Gastroesophageal sphincter (tissue), 3 donors: Measurements from ENCODE around the gene C14orf180.

ENCODE experiments used
- EP300 ChIP-seq: sonication (generic); formaldehyde crosslinking; IDR thresholded peaks from one replicate; pipeline ENCODE4 v1.6.1; 2017; ENCODE audit warnings: antibody characterized with exemption, mild to moderate bottlenecking
- POLR2A ChIP-seq, 2 donors: fragments of 450-650 bp; IDR thresholded peaks; one replicate each; pipeline ENCODE4 v1.6.1; 2017; ENCODE audit warnings: antibody characterized with exemption in 2 of 2, mild to moderate bottlenecking in 2 of 2, moderate library complexity in 1 of 2
- POLR2AphosphoS5 ChIP-seq: sonication (generic); formaldehyde crosslinking; IDR thresholded peaks from one replicate; pipeline ENCODE4 v1.6.1; 2017; ENCODE audit warnings: antibody characterized with exemption
- TF ChIP-seq, protein P1 (sequence below), 4 experiments: fragments of 200-600 bp in 2 of 4; fragments of 450-650 bp in 2 of 4; sonication (generic) in 1 of 4; IDR thresholded peaks; one replicate each; pipeline ENCODE4 v1.5.1; 2017 to 2019; ENCODE audit warnings: antibody characterized with exemption in 4 of 4, mild to moderate bottlenecking in 2 of 4, moderate library complexity in 2 of 4

DNA sequence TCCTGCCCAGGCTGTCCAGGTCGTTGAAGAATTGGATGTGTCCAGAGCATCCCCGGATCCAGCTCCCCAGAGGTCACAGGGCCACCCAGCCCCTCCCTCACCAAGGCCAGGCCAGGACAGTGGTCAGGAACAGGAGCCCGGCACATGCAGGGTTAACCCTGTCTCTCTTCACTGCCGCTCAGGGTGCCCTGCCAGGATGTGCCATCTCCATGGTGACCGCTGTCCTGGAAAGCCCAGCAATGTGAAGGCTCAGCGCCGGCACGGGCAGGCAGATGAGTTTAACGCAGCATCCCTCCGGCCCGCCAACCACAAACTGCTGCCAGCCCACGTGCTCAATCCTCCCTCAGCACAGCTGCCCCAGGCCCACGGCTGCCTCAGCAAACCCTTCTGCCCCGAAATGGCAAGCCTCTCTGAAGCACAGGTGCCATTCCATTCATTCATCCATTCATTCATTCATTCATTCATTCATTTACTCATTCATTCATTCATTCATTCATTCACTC is 20.6 kb downstream of the C14orf180 start:
- TF ChIP-seq, protein P1, sequence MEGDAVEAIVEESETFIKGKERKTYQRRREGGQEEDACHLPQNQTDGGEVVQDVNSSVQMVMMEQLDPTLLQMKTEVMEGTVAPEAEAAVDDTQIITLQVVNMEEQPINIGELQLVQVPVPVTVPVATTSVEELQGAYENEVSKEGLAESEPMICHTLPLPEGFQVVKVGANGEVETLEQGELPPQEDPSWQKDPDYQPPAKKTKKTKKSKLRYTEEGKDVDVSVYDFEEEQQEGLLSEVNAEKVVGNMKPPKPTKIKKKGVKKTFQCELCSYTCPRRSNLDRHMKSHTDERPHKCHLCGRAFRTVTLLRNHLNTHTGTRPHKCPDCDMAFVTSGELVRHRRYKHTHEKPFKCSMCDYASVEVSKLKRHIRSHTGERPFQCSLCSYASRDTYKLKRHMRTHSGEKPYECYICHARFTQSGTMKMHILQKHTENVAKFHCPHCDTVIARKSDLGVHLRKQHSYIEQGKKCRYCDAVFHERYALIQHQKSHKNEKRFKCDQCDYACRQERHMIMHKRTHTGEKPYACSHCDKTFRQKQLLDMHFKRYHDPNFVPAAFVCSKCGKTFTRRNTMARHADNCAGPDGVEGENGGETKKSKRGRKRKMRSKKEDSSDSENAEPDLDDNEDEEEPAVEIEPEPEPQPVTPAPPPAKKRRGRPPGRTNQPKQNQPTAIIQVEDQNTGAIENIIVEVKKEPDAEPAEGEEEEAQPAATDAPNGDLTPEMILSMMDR (IDR thresholded peaks at IDR 0.05), result no peak
- TF ChIP-seq EP300 (no peak), POLR2AphosphoS5 (no peak), POLR2A (IDR thresholded peaks at IDR 0.05) (no peak)
